ENCODE data around the gene ZNF90.

DNA sequence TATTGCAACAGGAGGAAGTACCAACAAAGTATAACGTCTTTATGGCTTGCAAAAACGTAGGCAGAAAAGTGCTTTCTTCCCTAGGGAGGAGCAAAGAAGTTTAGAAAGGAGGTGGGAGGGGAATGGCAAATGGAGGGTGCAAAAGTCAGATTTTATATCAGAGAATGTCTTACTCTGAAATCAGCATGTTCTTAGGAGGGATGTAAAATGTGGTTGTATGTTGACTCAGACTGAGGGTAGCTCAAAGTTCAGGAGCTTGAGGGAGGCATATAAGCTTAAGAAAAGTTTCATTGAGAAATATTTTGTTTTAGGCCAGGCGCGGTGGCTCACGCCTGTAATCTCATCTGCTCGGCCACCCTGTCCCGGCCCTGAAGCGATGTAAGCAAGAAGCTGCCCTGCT, 1.7 kb downstream of the ZNF90 start:
- TF ChIP-seq EZH2 (optimal IDR thresholded peaks at IDR 0.05; ENCODE audit: low read depth, low read length) (no peak), CTCF (IDR thresholded peaks at IDR 0.05; ENCODE audit: low read length) (no peak), EZH2phosphoT487 (IDR thresholded peaks at IDR 0.05; ENCODE audit: low read length) (no peak)
